NCI-H2029 (cell line): ENCODE results near the gene OR6V1.
"Not testable (repeated sequence)": the region's sequence is repeated elsewhere in the genome, so short reads cannot be mapped to it uniquely, and the experiment has no call there.

ENCODE experiments used
- DNase-seq: peaks from one replicate; lab custom pipeline; 2025; lab: John Stamatoyannopoulos, UW

Gene OR6V1

GRCh38 chr7:143042790-143043271, 9.3 kb upstream of the OR6V1 start:
- DNase-seq, result no peak

DNA sequence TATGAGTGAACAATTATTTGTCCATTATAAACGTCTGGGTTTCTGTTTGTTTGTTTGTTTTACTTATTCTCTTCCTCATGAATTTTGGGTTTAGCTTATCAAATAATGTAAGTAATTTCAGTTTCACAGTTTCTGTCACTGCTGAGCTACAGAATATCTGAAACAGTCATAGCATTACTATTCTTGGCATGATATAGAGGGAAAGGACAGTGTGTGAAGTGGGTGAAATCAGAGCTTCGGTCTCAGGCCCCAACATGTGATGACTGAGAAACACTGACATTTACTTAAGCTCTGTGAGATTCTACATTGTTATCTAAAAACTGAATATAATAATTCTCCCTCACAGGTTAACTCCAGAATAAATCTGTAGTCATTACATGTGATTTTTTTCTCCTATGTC, 8.8 kb upstream of the OR6V1 start:
- no peak for DNase-seq

- no peak for DNase-seq
These were observed 5.7 kb upstream of the OR6V1 start for GRCh38 chr7:143046426-143046851.

- DNase-seq, result no peak
These were observed 4.8 kb upstream of the OR6V1 start for GRCh38 chr7:143047326-143047725.

GRCh38 chr7:143048827-143049226, 3.3 kb upstream of the OR6V1 start:
- no peak for DNase-seq

DNA sequence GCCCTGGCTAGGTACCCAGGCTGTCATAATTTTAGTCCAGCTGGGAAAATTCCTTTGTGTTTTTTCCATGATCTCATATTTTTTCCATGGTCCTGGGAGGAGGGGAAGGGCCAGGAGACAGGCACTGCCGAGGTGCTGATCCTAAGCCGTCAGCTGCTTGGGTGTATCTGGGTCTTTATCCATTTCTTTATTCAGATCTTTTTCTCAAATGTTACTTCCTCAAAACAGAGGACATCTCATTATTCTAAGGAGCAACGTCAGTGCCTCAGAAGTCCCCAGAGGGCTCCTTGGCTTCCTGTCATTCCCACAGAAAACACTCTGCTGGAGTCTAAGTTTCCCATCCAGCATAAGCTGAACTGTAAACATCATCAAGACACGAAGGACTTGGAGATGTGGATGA, 2.8 kb upstream of the OR6V1 start:
- DNase-seq, result no peak

DNA sequence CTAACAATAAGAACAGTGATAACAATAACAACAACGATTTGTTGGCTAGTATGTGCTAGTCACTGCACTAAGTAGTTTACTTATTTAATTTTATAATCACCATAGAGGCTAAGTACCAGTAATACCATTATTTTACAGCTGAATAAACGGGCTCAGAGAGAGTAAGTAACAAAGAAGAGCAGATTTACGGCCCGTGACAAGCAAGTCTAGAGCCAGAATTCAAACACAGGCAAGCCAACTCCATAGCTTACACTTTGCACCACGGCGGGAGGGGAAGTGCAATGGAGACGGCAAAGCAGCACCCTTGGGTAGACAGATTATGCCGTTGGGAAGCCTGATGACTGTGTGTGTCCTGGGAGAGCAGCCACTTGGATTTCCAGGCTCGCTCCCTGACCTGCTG, 1.2 kb upstream of the OR6V1 start:
- DNase-seq, result no peak

DNA sequence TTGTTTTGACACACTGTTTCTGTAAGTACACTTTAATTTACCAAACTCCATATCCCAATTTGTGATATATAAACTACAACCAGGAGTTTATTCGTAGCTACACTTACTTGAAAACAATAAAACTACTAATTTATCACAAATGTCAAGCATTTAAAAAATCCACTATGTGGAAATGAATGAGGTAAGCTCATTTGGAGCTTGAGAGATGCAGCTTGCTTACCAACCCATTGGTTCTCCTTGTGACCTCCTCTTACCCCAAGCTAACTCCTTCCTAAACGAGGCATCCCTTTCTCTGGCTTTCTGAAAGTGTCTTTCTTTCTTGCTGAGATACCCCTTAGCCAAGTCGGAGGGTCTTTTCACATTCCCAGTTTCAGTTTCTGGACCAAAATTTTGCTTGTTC, 2.5 kb downstream of the OR6V1 start:
- DNase-seq, result no peak

DNA sequence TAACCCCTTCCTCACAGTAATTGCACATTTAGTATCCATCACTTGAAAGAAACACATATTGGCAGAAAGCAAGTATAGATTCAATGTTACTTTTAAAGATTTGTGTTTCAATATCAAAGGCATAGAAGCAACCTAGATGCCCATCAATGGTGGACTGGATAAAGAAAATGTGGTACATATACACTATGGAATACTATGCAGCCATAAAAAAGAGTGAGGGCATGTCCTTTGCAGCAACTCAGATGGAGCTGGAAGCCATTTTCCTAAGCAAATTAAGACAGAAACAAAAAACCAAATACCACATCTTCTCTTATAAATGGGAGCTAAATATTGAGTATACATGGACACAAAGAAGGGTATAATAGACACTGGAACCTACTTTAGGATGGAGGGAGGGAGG, 3.6 kb downstream of the OR6V1 start:
- no peak for DNase-seq

DNA sequence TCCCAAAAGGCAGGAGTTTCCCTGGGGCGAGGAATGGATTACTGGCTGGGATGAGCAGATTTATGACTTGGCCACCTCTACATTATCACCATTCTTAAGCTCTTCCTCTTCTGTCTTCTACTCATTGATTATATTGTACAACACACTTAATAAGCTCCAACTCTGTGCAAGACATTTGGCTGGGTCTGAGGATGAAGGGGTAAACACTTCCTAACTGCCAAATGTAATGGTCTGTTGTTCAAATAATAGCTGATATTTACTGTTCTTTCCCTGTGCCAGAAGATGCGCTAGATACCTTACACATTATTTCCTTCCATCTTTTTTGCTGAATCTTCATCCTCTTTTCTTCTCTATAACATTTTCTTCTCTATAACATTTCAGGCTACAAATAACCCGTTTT, 11.6 kb downstream of the OR6V1 start:
- DNase-seq, result no peak

GRCh38 chr7:143068446-143068845, 16.3 kb downstream of the OR6V1 start:
- DNase-seq, result no peak

DNA sequence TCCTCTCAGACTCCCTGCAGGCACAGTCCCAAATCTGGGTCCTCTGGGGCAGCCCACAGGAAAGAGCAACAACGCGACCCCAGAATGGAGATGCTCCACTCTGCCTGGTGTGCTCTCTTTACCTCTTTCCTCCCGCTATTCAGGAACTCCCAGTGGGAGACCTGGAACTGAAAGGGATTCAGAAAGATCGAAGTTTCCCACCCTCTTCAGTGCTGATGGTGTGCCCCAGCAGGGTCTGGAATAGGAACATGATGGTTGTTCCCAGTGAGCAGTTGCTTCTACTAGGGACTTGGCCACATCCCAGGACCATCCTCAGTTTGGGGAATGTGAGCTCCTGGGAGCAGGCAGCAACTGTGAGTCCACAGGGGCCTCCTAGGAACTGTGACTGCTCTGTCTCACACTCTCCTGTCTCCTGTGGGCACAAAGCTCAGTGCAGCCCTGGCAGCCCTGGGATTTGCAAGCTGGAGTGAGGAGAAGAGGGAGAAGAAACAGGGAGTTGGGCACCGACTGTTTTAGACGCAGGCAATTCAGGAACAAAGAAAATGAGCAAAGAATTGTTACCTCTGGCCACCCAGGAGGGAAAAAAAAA, 17.9 kb downstream of the OR6V1 start:
- DNase-seq, result no peak

GRCh38 chr7:143073556-143073955, 21.4 kb downstream of the OR6V1 start:
- DNase-seq, result no peak

DNA sequence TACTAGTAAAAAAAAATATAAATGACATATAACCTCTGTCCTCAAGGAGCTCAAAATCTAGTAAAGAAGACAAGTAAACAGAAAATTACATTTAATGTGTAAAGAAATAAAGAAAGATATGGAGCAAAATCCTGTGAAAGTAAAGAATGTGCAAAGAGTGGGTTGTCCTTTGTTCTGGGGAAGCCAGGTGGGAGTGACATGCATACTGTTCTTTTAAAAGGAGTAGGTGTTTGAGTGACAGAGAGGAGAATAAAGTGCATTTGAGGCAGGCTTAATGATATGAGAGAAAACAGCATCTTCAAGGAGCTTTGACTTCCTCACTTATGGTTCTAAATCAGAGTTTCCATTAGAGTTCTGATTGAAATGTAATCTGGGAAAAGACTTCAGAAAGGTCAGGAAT, 22.0 kb downstream of the OR6V1 start:
- no peak for DNase-seq

GRCh38 chr7:143085109-143085508, 33.0 kb downstream of the OR6V1 start:
- DNase-seq, result no peak

- not testable (repeated sequence) for DNase-seq
These were observed 33.5 kb downstream of the OR6V1 start for GRCh38 chr7:143085610-143086009.

DNA sequence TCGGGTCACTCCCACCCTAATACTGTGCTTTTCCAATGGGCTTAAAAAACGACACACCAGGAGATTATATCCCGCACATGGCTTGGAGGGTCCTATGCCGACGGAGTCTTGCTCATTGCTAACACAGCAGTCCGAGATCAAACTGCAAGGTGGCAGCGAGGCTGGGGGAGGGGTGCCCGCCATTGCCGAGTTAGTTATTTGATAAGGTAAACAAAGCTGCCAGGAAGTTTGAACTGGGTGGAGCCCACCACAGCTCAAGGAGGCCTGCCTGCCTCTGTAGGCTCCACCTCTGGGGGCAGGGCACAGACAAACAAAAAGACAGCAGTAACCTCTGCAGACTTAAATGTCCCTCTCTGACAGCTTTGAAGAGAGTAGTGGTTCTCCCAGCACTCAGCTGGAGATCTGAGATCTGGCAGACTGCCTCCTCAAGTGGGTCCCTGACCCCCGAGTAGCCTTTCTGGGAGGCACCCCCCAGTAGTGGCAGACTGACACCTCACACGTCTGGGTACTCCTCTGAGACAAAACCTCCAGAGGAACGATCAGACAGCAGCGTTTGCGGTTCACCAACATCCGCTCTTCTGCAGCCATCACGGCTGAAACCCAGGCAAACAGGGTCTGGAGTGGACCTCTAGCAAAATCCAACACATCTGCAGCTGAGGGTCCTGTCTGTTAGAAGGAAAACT, 36.5 kb downstream of the OR6V1 start:
- not testable (repeated sequence) for DNase-seq

DNA sequence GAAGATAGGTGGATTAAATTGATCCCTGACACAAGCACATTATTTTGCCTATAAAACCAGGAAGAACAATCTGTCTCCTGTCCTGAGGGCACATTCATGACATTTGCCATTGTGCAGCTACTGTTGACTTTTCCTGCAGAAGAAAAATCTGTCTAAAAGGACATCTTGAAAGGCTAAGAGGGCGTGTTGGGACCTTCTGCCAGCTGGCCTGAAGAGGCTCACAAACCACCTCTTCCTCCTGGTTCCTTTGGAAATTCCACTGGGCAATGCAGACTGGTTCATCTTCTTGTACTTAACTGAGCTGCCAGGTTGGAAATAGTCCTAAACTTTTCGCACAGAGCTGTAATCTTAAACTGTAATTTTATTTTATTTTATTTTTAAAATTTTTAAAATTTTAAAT, 44.0 kb downstream of the OR6V1 start:
- no peak for DNase-seq

GRCh38 chr7:143099579-143099978, 47.4 kb downstream of the OR6V1 start:
- not testable (repeated sequence) for DNase-seq
